ENCODE results near the gene NAV1.

The NAV1 gene

GRCh38 chr1:201585901-201586300 lies 47.0 kb downstream of the NAV1 start:
- Histone ChIP-seq H3K36me3 (ENCODE audit: insufficient read depth, low read length) (no peaks in the 10 kb centered on the region), H3K27ac (ENCODE audit: low read depth, low read length) (no peak overlapping the region), H3K27me3 (ENCODE audit: insufficient read depth, low read length) (no peaks in the 10 kb centered on the region), H3K9ac (ENCODE audit: low read depth, low read length) (no peak overlapping the region), H3K4me1 (ENCODE audit: insufficient read depth, low read length) (peaks cover 17% of the 10 kb centered on the region), H3K4me3 (ENCODE audit: low read length) (no peak overlapping the region), H3K9me3 (ENCODE audit: insufficient read depth, low read depth, low read length) (no peaks in the 10 kb centered on the region)
- 88% methylated on average over 3 of the region's 3 CpGs for WGBS

- Histone ChIP-seq H3K4me1 (ENCODE audit: insufficient read depth, low read length) (peaks cover 26% of the 10 kb centered on the region), H3K9ac (ENCODE audit: low read depth, low read length) (no peak overlapping the region), H3K4me3 (ENCODE audit: low read length) (no peak overlapping the region), H3K9me3 (ENCODE audit: insufficient read depth, low read depth, low read length) (no peaks in the 10 kb centered on the region), H3K27ac (ENCODE audit: low read depth, low read length) (no peak overlapping the region), H3K27me3 (ENCODE audit: insufficient read depth, low read length) (no peaks in the 10 kb centered on the region), H3K36me3 (ENCODE audit: insufficient read depth, low read length) (no peaks in the 10 kb centered on the region)
- WGBS = 94% methylated on average over 5 of the region's 5 CpGs
These were observed 47.9 kb downstream of the NAV1 start for GRCh38 chr1:201586806-201587205.

GRCh38 chr1:201587729-201588128 lies 48.8 kb downstream of the NAV1 start:
- H3K36me3 ChIP-seq (ENCODE audit: insufficient read depth, low read length) = no peaks in the 10 kb centered on the region
- no peaks in the 10 kb centered on the region for H3K27me3 ChIP-seq (ENCODE audit: insufficient read depth, low read length)
- peaks cover 29% of the 10 kb centered on the region for H3K4me1 ChIP-seq (ENCODE audit: insufficient read depth, low read length)
- no peaks in the 10 kb centered on the region for H3K9me3 ChIP-seq (ENCODE audit: insufficient read depth, low read depth, low read length)
- H3K27ac ChIP-seq (ENCODE audit: low read depth, low read length) = no peak overlapping the region
- no peak overlapping the region for H3K9ac ChIP-seq (ENCODE audit: low read depth, low read length)
- H3K4me3 ChIP-seq (ENCODE audit: low read length) = no peak overlapping the region
- WGBS = 94% methylated on average over 1 of the region's 1 CpG

Measured in HUES64 (cell line).